ENCODE results near the gene RGS3.

- TF ChIP-seq HOXC10 (CRISPR knock-in tag; IDR thresholded peaks at IDR 0.05) (no peak), ZEB2 (tag by site-specific recombination; IDR thresholded peaks at IDR 0.05) (no peak), ZNF362 (tag by site-specific recombination; IDR thresholded peaks at IDR 0.05) (no peak), PRDM4 (tag by site-specific recombination; IDR thresholded peaks at IDR 0.05) (no peak), ZNF138 (tag by site-specific recombination; IDR thresholded peaks at IDR 0.05; ENCODE audit: borderline replicate concordance) (no peak), CTCF (tag by site-specific recombination; IDR thresholded peaks at IDR 0.05) (no peak), ZNF398 (tag by site-specific recombination; IDR thresholded peaks at IDR 0.05) (no peak), REST (tag by site-specific recombination; IDR thresholded peaks at IDR 0.05) (no peak), ZNF350 (tag by site-specific recombination; IDR thresholded peaks at IDR 0.05) (no peak)
These were observed 148.8 kb downstream of the RGS3 start for GRCh38 chr9:113612216-113612747.

Measured in HEK293 (cell line).